Measurements from ENCODE around the gene TADA2B.

The TADA2B gene

DNA sequence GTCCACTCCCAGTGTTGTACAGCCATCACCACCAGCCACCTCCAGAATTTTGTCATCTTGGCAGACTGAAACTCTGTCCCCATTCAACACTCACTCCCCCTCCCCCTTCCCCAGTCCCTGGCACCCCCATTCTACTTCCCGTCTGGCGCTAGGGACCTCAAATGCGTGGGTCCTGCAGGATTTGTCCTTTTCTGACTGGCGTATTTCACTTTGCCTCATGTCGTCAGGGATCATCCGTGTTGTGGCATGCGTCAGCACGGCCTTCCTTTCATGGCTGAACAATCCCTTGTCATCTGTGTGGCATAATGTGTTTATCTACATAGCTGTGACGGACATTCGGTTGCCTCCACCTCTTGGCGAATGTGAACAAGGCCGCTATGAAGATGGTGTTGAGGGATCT lies 5.5 kb downstream of the TADA2B start:
- no peak for TF ChIP-seq CTCF (IDR thresholded peaks at IDR 0.05; ENCODE audit: low read depth, low read length)
- no peak overlapping the region for H3K4me3 ChIP-seq (replicated peaks in 1 of 2; ENCODE audit: low read depth in 2 of 2, low read length in 2 of 2)
- no peak for DNase-seq (ENCODE audit: low read depth in 2 of 2)

- no peak for DNase-seq (ENCODE audit: low read depth in 2 of 2)
- no peak for TF ChIP-seq CTCF (IDR thresholded peaks at IDR 0.05; ENCODE audit: low read depth, low read length)
- H3K4me3 ChIP-seq (replicated peaks in 1 of 2; ENCODE audit: low read depth in 2 of 2, low read length in 2 of 2) = no peak overlapping the region
Observed at GRCh38 chr4:7049295-7049694, 6.1 kb downstream of the TADA2B start.

DNA sequence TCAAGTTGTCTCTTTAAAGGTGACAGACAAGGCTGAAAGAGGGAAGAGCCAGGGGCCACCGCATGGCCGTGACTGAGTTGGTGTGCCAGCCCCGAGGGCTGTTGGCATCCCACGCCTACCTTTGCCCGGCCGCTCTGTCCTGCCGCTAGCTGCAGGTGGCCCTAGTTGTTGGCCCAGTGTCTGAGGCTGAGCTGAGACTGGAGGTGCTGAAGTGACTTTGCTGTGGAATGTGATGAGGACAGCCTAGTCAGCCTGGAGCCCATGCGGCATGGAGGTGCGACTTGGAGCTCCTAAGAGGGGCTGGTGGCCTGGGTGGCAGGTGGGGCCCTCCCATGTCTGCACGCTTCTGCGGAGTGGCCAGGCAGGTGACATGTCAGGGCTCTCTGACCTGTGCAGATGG lies 6.6 kb downstream of the TADA2B start:
- no peak for TF ChIP-seq CTCF (IDR thresholded peaks at IDR 0.05; ENCODE audit: low read depth, low read length)
- DNase-seq (ENCODE audit: low read depth in 2 of 2) = no peak
- H3K4me3 ChIP-seq (replicated peaks in 1 of 2; ENCODE audit: low read depth in 2 of 2, low read length in 2 of 2) = no peak overlapping the region

GRCh38 chr4:7050481-7051143 lies 7.4 kb downstream of the TADA2B start:
- H3K4me3 ChIP-seq (replicated peaks in 1 of 2; ENCODE audit: low read depth in 2 of 2, low read length in 2 of 2) = no peak overlapping the region
- no peak for TF ChIP-seq CTCF (IDR thresholded peaks at IDR 0.05; ENCODE audit: low read depth, low read length)
- no peak for DNase-seq (ENCODE audit: low read depth in 2 of 2)

GRCh38 chr4:7051144-7051495 lies 7.9 kb downstream of the TADA2B start:
- TF ChIP-seq CTCF (IDR thresholded peaks at IDR 0.05; ENCODE audit: low read depth, low read length) = no peak
- DNase-seq (ENCODE audit: low read depth in 2 of 2) = no peak
- H3K4me3 ChIP-seq (replicated peaks in 1 of 2; ENCODE audit: low read depth in 2 of 2, low read length in 2 of 2) = no peak overlapping the region

DNA sequence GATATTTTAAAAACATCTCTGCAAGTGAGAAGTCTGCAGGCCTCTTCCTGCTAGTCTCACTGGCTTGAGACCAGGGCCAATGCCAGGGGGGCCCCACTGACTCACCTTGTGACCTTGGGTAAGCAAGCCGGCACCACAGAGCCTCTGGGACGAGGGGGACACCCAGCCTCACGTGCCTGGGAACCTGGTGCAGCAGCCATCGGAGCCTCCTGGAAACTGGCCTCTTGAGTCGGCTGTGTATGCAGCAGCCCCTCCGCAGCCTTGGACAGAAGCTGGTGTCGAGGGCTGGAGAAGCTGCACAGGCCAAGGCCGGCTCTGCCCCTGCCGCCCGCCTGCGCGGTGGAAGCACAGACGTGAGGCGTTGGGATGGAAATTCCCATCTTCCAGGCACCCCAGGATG lies 8.7 kb downstream of the TADA2B start:
- DNase-seq (ENCODE audit: low read depth in 2 of 2) = no peak
- TF ChIP-seq CTCF (IDR thresholded peaks at IDR 0.05; ENCODE audit: low read depth, low read length) = no peak
- no peak overlapping the region for H3K4me3 ChIP-seq (replicated peaks in 1 of 2; ENCODE audit: low read depth in 2 of 2, low read length in 2 of 2)

GRCh38 chr4:7052313-7052712 lies 9.1 kb downstream of the TADA2B start:
- H3K4me3 ChIP-seq (replicated peaks in 1 of 2; ENCODE audit: low read depth in 2 of 2, low read length in 2 of 2) = no peak overlapping the region
- DNase-seq (ENCODE audit: low read depth in 2 of 2) = no peak
- TF ChIP-seq CTCF (IDR thresholded peaks at IDR 0.05; ENCODE audit: low read depth, low read length) = no peak
